SK-N-SH treated with all-trans-retinoic acid at 6 μM for 48 hours (cell line): ENCODE data around the gene KRT1.

Experiments used
- ATAC-seq: fragments of 200-7000 bp; cut with Tn5 transposase; 3 replicates; pipeline ENCODE4 v1.9.1; 2020; ENCODE audit warnings: mild to moderate bottlenecking, moderate library complexity
- ARNTL ChIP-seq: fragments of 450-650 bp; formaldehyde crosslinking; IDR thresholded peaks from 2 replicates; pipeline ENCODE4 v1.5.0; 2020; ENCODE audit warnings: low read depth, mild to moderate bottlenecking, moderate library complexity, borderline replicate concordance
- CSDC2 ChIP-seq: fragments of 250-450 bp; sonication (Bioruptor Pico); IDR thresholded peaks from 2 replicates; pipeline ENCODE4 v1.5.0; 2020; ENCODE audit warnings: mild to moderate bottlenecking, moderate library complexity
- GLIS3 ChIP-seq: fragments of 250-450 bp; sonication (Bioruptor Pico); IDR thresholded peaks from 2 replicates; pipeline ENCODE4 v1.5.0; 2020; ENCODE audit warnings: mild to moderate bottlenecking, moderate library complexity
- ISL1 ChIP-seq: fragments of 250-450 bp; sonication (Bioruptor Pico); IDR thresholded peaks from 2 replicates; pipeline ENCODE4 v2.1.2; 2022; ENCODE audit warnings: mild to moderate bottlenecking, moderate library complexity
- OSR1 ChIP-seq: fragments of 250-450 bp; sonication (Bioruptor Pico); IDR thresholded peaks from 2 replicates; pipeline ENCODE4 v1.8.0; 2022; ENCODE audit warnings: moderate library complexity, mild to moderate bottlenecking, inconsistent platforms
- PPARA ChIP-seq: fragments of 250-450 bp; sonication (Bioruptor Pico); IDR thresholded peaks from 2 replicates; pipeline ENCODE4 v1.5.0; 2020; ENCODE audit warnings: mild to moderate bottlenecking, borderline replicate concordance
- RARB ChIP-seq: fragments of 250-450 bp; sonication (Bioruptor Pico); IDR thresholded peaks from 2 replicates; pipeline ENCODE4 v1.8.0; 2021; ENCODE audit warnings: mild to moderate bottlenecking, moderate library complexity
- SNAI2 ChIP-seq: fragments of 250-450 bp; sonication (Bioruptor Pico); IDR thresholded peaks from 2 replicates; pipeline ENCODE4 v1.5.0; 2020; ENCODE audit warnings: mild to moderate bottlenecking, moderate library complexity
- TOX ChIP-seq: fragments of 250-450 bp; sonication (Bioruptor Pico); IDR thresholded peaks from 2 replicates; pipeline ENCODE4 v1.8.0; 2021; ENCODE audit warnings: mild to moderate bottlenecking, moderate library complexity, borderline replicate concordance
- ZC3H10 ChIP-seq: fragments of 250-450 bp; sonication (Bioruptor Pico); IDR thresholded peaks from 2 replicates; pipeline ENCODE4 v1.5.1; 2021; ENCODE audit warnings: mild to moderate bottlenecking, moderate library complexity
- ZFP3 ChIP-seq: fragments of 250-450 bp; sonication (Bioruptor Pico); IDR thresholded peaks from 2 replicates; pipeline ENCODE4 v1.5.0; 2020; ENCODE audit warnings: mild to moderate bottlenecking, moderate library complexity
- ZNF565 ChIP-seq: fragments of 450-650 bp; formaldehyde crosslinking; conservative IDR thresholded peaks from 2 replicates; pipeline ENCODE4 v1.5.0; 2020; ENCODE audit warnings: low read depth, mild to moderate bottlenecking, moderate library complexity
- ZNF70 ChIP-seq: fragments of 450-650 bp; formaldehyde crosslinking; IDR thresholded peaks from 2 replicates; pipeline ENCODE4 v1.5.0; 2020; ENCODE audit warnings: mild to moderate bottlenecking, moderate library complexity
- ZNF8 ChIP-seq: fragments of 450-650 bp; formaldehyde crosslinking; IDR thresholded peaks from 2 replicates; pipeline ENCODE4 v1.5.0; 2020; ENCODE audit warnings: mild to moderate bottlenecking, moderate library complexity
- TF ChIP-seq, protein P1 (sequence below): fragments of 250-450 bp; sonication (Bioruptor Pico); IDR thresholded peaks from 2 replicates; pipeline ENCODE4 v1.5.0; 2020; ENCODE audit warnings: mild to moderate bottlenecking, moderate library complexity
- TF ChIP-seq, protein P2 (sequence below): fragments of 250-450 bp; sonication (Bioruptor Pico); IDR thresholded peaks from 2 replicates; pipeline ENCODE4 v1.5.1; 2021; ENCODE audit warnings: mild to moderate bottlenecking, moderate library complexity
- TF ChIP-seq, protein P3 (sequence below): fragments of 250-450 bp; sonication (Bioruptor Pico); IDR thresholded peaks from 2 replicates; pipeline ENCODE4 v1.8.0; 2020; ENCODE audit warnings: mild to moderate bottlenecking, moderate library complexity, borderline replicate concordance
- TF ChIP-seq, protein P4 (sequence below): fragments of 250-450 bp; sonication (Bioruptor Pico); IDR thresholded peaks from 2 replicates; pipeline ENCODE4 v1.8.0; 2021; ENCODE audit warnings: low read depth, mild to moderate bottlenecking, moderate library complexity, borderline replicate concordance
- TF ChIP-seq, protein P5 (sequence below): fragments of 250-450 bp; sonication (Bioruptor Pico); IDR thresholded peaks from 2 replicates; pipeline ENCODE4 v1.5.1; 2020; ENCODE audit warnings: low read depth, mild to moderate bottlenecking, moderate library complexity

The KRT1 gene

DNA sequence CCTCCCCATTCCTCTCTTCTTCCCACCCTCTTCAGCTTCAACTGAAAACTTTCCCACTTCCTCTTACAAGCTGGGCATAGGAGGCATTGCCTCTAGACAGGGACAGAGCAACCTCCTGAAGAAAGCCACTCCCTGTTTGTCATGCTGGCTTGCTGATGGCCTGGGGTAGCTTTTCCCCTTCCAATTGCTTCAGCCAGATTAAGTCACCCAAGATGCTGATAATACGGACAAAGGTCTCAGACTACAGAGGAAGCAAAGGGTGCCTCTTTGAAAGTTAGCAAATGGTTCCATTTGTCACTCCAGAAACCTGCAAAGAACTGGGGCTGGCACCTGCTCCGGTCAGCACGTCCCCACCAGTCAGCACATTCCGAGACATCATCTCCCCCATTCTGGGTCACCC, 34.2 kb downstream of the KRT1 start:
- ATAC-seq: no peak
- TF ChIP-seq ZNF8 (CRISPR knock-in tag) (no peak), RARB (no peak), ISL1 (CRISPR knock-in tag) (no peak), ZNF70 (CRISPR knock-in tag) (no peak), PPARA (no peak), CSDC2 (CRISPR knock-in tag) (no peak), ZC3H10 (no peak), ZNF565 (CRISPR knock-in tag) (no peak)
- TF ChIP-seq, protein P1, sequence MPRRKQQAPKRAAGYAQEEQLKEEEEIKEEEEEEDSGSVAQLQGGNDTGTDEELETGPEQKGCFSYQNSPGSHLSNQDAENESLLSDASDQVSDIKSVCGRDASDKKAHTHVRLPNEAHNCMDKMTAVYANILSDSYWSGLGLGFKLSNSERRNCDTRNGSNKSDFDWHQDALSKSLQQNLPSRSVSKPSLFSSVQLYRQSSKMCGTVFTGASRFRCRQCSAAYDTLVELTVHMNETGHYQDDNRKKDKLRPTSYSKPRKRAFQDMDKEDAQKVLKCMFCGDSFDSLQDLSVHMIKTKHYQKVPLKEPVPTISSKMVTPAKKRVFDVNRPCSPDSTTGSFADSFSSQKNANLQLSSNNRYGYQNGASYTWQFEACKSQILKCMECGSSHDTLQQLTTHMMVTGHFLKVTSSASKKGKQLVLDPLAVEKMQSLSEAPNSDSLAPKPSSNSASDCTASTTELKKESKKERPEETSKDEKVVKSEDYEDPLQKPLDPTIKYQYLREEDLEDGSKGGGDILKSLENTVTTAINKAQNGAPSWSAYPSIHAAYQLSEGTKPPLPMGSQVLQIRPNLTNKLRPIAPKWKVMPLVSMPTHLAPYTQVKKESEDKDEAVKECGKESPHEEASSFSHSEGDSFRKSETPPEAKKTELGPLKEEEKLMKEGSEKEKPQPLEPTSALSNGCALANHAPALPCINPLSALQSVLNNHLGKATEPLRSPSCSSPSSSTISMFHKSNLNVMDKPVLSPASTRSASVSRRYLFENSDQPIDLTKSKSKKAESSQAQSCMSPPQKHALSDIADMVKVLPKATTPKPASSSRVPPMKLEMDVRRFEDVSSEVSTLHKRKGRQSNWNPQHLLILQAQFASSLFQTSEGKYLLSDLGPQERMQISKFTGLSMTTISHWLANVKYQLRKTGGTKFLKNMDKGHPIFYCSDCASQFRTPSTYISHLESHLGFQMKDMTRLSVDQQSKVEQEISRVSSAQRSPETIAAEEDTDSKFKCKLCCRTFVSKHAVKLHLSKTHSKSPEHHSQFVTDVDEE: no peak
- TF ChIP-seq, protein P2, sequence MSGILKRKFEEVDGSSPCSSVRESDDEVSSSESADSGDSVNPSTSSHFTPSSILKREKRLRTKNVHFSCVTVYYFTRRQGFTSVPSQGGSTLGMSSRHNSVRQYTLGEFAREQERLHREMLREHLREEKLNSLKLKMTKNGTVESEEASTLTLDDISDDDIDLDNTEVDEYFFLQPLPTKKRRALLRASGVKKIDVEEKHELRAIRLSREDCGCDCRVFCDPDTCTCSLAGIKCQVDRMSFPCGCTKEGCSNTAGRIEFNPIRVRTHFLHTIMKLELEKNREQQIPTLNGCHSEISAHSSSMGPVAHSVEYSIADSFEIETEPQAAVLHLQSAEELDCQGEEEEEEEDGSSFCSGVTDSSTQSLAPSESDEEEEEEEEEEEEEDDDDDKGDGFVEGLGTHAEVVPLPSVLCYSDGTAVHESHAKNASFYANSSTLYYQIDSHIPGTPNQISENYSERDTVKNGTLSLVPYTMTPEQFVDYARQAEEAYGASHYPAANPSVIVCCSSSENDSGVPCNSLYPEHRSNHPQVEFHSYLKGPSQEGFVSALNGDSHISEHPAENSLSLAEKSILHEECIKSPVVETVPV (CRISPR knock-in tag): no peak
- TF ChIP-seq, all 23 proteins: peak for 0

DNA sequence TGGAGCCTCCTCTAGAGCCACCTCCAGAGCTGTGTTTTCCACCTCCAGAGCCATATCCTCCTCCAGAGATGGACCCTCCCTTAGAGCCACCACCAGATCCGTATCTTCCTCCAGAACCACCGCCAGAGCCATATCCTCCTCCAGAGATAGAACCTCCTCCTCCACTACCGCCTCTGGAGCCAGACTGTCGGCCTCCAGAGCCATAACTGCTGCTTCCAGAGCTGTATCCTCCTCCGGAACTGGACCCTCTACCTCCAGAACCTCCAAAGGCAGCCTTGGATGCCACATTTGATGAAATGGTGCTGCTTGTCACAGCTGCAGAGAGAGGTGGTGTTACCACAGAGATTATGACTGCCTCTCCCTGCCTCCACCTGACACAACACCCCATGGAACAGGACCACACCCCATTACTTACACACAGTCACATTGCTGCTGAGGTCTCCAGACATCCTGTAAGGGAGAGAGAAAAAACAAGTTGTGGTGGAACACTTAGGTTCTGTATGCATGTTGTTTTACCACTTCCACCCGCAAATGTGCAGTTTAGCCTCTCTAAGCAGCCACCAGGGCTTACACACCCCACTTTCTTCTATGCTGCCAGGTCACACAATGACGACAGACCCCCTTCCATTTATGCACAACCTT, 35.0 kb downstream of the KRT1 start:
- TF ChIP-seq RARB (no peak), TOX (CRISPR knock-in tag) (no peak), ARNTL (CRISPR knock-in tag) (no peak), ZNF8 (CRISPR knock-in tag) (no peak), ZNF565 (CRISPR knock-in tag) (no peak), SNAI2 (CRISPR knock-in tag) (no peak), ZC3H10 (no peak), ZFP3 (no peak), PPARA (no peak), ISL1 (CRISPR knock-in tag) (no peak), ZNF70 (CRISPR knock-in tag) (no peak), CSDC2 (CRISPR knock-in tag) (no peak), GLIS3 (CRISPR knock-in tag) (no peak), OSR1 (no peak)
- TF ChIP-seq, protein P2 (CRISPR knock-in tag): no peak
- TF ChIP-seq, protein P3, sequence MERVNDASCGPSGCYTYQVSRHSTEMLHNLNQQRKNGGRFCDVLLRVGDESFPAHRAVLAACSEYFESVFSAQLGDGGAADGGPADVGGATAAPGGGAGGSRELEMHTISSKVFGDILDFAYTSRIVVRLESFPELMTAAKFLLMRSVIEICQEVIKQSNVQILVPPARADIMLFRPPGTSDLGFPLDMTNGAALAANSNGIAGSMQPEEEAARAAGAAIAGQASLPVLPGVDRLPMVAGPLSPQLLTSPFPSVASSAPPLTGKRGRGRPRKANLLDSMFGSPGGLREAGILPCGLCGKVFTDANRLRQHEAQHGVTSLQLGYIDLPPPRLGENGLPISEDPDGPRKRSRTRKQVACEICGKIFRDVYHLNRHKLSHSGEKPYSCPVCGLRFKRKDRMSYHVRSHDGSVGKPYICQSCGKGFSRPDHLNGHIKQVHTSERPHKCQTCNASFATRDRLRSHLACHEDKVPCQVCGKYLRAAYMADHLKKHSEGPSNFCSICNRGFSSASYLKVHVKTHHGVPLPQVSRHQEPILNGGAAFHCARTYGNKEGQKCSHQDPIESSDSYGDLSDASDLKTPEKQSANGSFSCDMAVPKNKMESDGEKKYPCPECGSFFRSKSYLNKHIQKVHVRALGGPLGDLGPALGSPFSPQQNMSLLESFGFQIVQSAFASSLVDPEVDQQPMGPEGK (CRISPR knock-in tag): no peak
- TF ChIP-seq, protein P4, sequence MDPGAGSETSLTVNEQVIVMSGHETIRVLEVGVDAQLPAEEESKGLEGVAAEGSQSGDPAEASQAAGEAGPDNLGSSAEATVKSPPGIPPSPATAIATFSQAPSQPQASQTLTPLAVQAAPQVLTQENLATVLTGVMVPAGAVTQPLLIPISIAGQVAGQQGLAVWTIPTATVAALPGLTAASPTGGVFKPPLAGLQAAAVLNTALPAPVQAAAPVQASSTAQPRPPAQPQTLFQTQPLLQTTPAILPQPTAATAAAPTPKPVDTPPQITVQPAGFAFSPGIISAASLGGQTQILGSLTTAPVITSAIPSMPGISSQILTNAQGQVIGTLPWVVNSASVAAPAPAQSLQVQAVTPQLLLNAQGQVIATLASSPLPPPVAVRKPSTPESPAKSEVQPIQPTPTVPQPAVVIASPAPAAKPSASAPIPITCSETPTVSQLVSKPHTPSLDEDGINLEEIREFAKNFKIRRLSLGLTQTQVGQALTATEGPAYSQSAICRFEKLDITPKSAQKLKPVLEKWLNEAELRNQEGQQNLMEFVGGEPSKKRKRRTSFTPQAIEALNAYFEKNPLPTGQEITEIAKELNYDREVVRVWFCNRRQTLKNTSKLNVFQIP (CRISPR knock-in tag): no peak
- TF ChIP-seq, protein P5, sequence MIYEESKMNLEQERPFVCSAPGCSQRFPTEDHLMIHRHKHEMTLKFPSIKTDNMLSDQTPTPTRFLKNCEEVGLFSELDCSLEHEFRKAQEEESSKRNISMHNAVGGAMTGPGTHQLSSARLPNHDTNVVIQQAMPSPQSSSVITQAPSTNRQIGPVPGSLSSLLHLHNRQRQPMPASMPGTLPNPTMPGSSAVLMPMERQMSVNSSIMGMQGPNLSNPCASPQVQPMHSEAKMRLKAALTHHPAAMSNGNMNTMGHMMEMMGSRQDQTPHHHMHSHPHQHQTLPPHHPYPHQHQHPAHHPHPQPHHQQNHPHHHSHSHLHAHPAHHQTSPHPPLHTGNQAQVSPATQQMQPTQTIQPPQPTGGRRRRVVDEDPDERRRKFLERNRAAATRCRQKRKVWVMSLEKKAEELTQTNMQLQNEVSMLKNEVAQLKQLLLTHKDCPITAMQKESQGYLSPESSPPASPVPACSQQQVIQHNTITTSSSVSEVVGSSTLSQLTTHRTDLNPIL (CRISPR knock-in tag): no peak
- TF ChIP-seq, protein P1: no peak
- ATAC-seq: no peak
